Testis (tissue), 3 donors: ENCODE results near the gene NOS3. TPM values are rescaled to one million over a fixed set of nuclear protein-coding genes. Genes with fewer than 3 reads are reported as not detected.

Source experiments
- DNase-seq: peaks from one replicate; pipeline ENCODE4 v3.0.0-alpha.2; 2019
- H3K27ac ChIP-seq, 2 donors: fragments of 200-600 bp; sonication (generic); one replicate each; pipeline ENCODE4 v1.5.1; 2019
- H3K27me3 ChIP-seq: fragments of 200-600 bp; sonication (generic); one replicate; pipeline ENCODE4 v1.5.1; 2019
- H3K36me3 ChIP-seq: fragments of 200-600 bp; sonication (generic); one replicate; pipeline ENCODE4 v1.5.1; 2017; ENCODE audit warnings: low read depth; ENCODE audit errors: missing control alignments
- H3K4me1 ChIP-seq: fragments of 200-600 bp; sonication (generic); one replicate; pipeline ENCODE4 v1.5.1; 2019
- H3K4me3 ChIP-seq, 2 donors: fragments of 200-600 bp; sonication (generic); one replicate each; pipeline ENCODE4 v1.5.1; 2017 to 2019
- H3K9me3 ChIP-seq: fragments of 200-600 bp; sonication (generic); one replicate; pipeline ENCODE4 v1.5.1; 2017
- CTCF ChIP-seq, 3 experiments: fragments of 450-650 bp in 2 of 3; fragments of 200-600 bp in 1 of 3; sonication (generic) in 1 of 3; IDR thresholded peaks; one replicate each; pipeline ENCODE4 v1.5.1; 2016 to 2019; ENCODE audit warnings: antibody characterized with exemption in 3 of 3, mild to moderate bottlenecking in 2 of 3, moderate library complexity in 1 of 3
- POLR2A ChIP-seq: fragments of 450-650 bp; IDR thresholded peaks from one replicate; pipeline ENCODE4 v1.6.1; 2017; ENCODE audit warnings: antibody characterized with exemption, mild to moderate bottlenecking, moderate library complexity
- WGBS, 2 donors: methylation state at CpG; one replicate each; pipeline ENCODE4 v1.1.5; 2018; 5-methylcytosine and 5-hydroxymethylcytosine counted together
- intact Hi-C: fragments of 100-400 bp; cut with DNase I; formaldehyde crosslinking; loops from one replicate; pipeline ENCODE4 v1.15.1; 2023; ENCODE audit warnings: low total_unique reads
- polyA plus RNA-seq: library from polyadenylated mRNA; stranded (reverse); fragments of 350-450 nt; fragmentation: Illumina TruSeq; extraction: RNeasy Lipid Tissue Mini Kit (QIAGEN cat#74804); gene quantifications from one replicate; pipeline ENCODE4 v1.2.3, GENCODE V29; 2014; ENCODE audit warnings: low read depth, low replicate concordance; ENCODE audit not compliant: insufficient read depth
- total RNA-seq, 2 donors: library from RNA; depleted of rRNA; stranded (reverse); fragments of >200 nt; gene quantifications; one replicate each; pipeline ENCODE4 v1.2.3, GENCODE V29; 2016

The NOS3 gene
- total and polyA plus RNA-seq, 3 donors from 2014 or later, result 19.5 to 36.6 (median 25.0) TPM

GRCh38 chr7:150969475-150969874 lies 21.3 kb upstream of the NOS3 start:
- H3K4me3 ChIP-seq, result no peak overlapping the region
- H3K27me3 ChIP-seq, result no peaks in the 10 kb centered on the region
- intact Hi-C loops, result no loop called here
- peak; percentile 76 for DNase-seq
- 49 to 60% methylated on average over 5 to 7 of the region's 7 CpGs for WGBS, 2 donors
- peak overlapping the region; percentile 24 to 64 for H3K27ac ChIP-seq
- TF ChIP-seq POLR2A (no peak), CTCF (IDR thresholded peaks at IDR 0.05) (no peak)
- H3K4me1 ChIP-seq, result peaks cover 80% of the 10 kb centered on the region
- no peaks in the 10 kb centered on the region for H3K36me3 ChIP-seq
- H3K9me3 ChIP-seq, result no peaks in the 10 kb centered on the region

GRCh38 chr7:150970424-150970823 lies 20.4 kb upstream of the NOS3 start:
- H3K36me3 ChIP-seq, result no peaks in the 10 kb centered on the region
- H3K4me3 ChIP-seq, result no peak overlapping the region
- intact Hi-C loops, result no loop called here
- no peaks in the 10 kb centered on the region for H3K27me3 ChIP-seq
- H3K9me3 ChIP-seq, result no peaks in the 10 kb centered on the region
- peak overlapping the region; percentile 64 to 68 for H3K27ac ChIP-seq
- WGBS, 2 donors, result 56 to 80% methylated on average over 9 to 11 of the region's 11 CpGs
- TF ChIP-seq POLR2A (no peak), CTCF (IDR thresholded peaks at IDR 0.05) (no peak)
- H3K4me1 ChIP-seq, result peaks cover 76% of the 10 kb centered on the region
- no peak for DNase-seq

GRCh38 chr7:150971242-150972022 lies 19.4 kb upstream of the NOS3 start:
- TF ChIP-seq POLR2A (no peak), CTCF (IDR thresholded peaks at IDR 0.05) (no peak)
- intact Hi-C loops, result no loop called here
- H3K27ac ChIP-seq, result peak overlapping the region; percentile 64 to 68
- no peaks in the 10 kb centered on the region for H3K9me3 ChIP-seq
- H3K27me3 ChIP-seq, result no peaks in the 10 kb centered on the region
- no peak overlapping the region for H3K4me3 ChIP-seq
- H3K4me1 ChIP-seq, result peaks cover 82% of the 10 kb centered on the region
- WGBS, 2 donors, result 25 to 48% methylated on average over 14 to 16 of the region's 16 CpGs
- DNase-seq, result peak; percentile 83
- no peaks in the 10 kb centered on the region for H3K36me3 ChIP-seq

- no peaks in the 10 kb centered on the region for H3K36me3 ChIP-seq
- peak; percentile 86 for DNase-seq
- no peaks in the 10 kb centered on the region for H3K27me3 ChIP-seq
- H3K4me3 ChIP-seq, result no peak overlapping the region
- H3K9me3 ChIP-seq, result no peaks in the 10 kb centered on the region
- 42 to 74% methylated on average over 8 to 12 of the region's 12 CpGs for WGBS, 2 donors
- TF ChIP-seq CTCF (IDR thresholded peaks at IDR 0.05), result no peak
- TF ChIP-seq POLR2A, result no peak
- intact Hi-C loops, result no loop called here
- H3K4me1 ChIP-seq, result peaks cover 83% of the 10 kb centered on the region
- peak overlapping the region; percentile 64 to 68 for H3K27ac ChIP-seq
These were observed 18.8 kb upstream of the NOS3 start for GRCh38 chr7:150972023-150972468.

GRCh38 chr7:150972741-150973140 lies 18.1 kb upstream of the NOS3 start:
- no peaks in the 10 kb centered on the region for H3K27me3 ChIP-seq
- no peaks in the 10 kb centered on the region for H3K36me3 ChIP-seq
- no peaks in the 10 kb centered on the region for H3K9me3 ChIP-seq
- intact Hi-C loops, result no loop called here
- peaks cover 79% of the 10 kb centered on the region for H3K4me1 ChIP-seq
- H3K4me3 ChIP-seq, result no peak overlapping the region
- 83% methylated on average over 5 to 8 of the region's 8 CpGs for WGBS, 2 donors
- H3K27ac ChIP-seq, result peak overlapping the region in 1 of 2 donors; percentile 64
- no peak for TF ChIP-seq POLR2A
- TF ChIP-seq CTCF (IDR thresholded peaks at IDR 0.05), result no peak
- DNase-seq, result no peak
